WI38 (cell line): Measurements from ENCODE around the gene GALNT12.

Experiments
- H3K4me3 ChIP-seq: 2 replicates; pipeline ENCODE4 v1.5.1; 2011; ENCODE audit warnings: low read depth, mild to moderate bottlenecking, control low read depth, low read length
- CTCF ChIP-seq: IDR thresholded peaks from 2 replicates; pipeline ENCODE4 v1.5.1; 2012; ENCODE audit warnings: low read depth, mild to moderate bottlenecking, control low read depth, low read length

Gene GALNT12

DNA sequence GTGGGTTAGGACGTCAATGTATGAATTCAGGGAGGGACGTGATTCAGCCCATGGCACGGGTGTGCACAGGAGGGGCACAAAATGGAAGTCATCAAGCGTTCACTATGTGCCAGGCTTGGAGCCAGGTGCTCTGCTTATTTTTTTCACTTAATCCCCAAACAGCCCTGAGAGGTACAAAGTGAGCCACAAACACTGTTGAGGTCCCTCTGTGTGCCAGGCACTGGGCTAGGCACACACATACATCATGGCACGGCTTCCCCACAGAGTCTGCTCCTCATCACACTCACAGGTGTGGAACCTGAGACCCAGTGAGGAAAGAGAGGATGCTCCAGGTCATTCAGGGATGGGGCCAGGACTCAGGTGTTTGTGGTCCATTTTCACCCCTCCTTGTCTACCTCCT lies 68.1 kb downstream of the GALNT12 start:
- no peak overlapping the region for H3K4me3 ChIP-seq
- TF ChIP-seq CTCF: no peak

GRCh38 chr9:98877311-98877710 lies 69.8 kb downstream of the GALNT12 start:
- no peak for TF ChIP-seq CTCF
- no peak overlapping the region for H3K4me3 ChIP-seq

GRCh38 chr9:98879094-98879962 lies 71.9 kb downstream of the GALNT12 start:
- no peak overlapping the region for H3K4me3 ChIP-seq
- no peak for TF ChIP-seq CTCF

GRCh38 chr9:98879963-98880310 lies 72.5 kb downstream of the GALNT12 start:
- TF ChIP-seq CTCF: no peak
- H3K4me3 ChIP-seq: no peak overlapping the region

DNA sequence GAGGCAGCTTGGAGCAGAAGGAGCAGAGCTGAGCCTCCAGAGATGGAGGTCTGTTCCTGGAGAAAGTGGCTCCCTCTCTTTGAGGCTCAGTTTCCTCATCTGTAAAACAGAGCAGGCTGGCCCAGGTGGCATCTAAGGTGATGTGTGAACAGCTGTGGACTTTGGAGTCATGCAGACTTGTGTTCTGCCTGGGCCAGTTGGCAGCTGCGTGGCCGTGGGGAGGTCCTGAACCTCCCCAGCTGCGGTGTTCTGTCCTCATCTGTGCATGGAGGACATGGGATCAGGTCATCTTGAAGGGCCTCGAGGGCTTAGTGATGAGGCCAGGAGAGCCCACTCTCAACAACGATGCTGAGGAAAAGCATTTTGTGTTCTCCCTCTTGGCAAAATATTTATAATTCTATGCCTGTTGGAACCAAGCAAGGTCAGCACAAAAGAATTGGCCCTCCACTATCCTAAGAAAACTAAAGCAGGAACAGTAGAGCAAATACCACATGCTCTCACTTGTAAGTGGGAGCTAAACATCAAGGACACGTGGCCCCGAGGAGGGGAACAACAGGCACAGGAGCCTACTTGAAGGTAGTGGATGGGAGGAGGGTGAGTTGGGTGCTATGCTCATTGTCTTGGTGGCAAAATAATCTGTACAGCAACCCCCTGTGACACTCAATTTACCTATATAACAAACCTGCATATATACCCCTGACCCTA lies 73.0 kb downstream of the GALNT12 start:
- no peak for TF ChIP-seq CTCF
- no peak overlapping the region for H3K4me3 ChIP-seq

DNA sequence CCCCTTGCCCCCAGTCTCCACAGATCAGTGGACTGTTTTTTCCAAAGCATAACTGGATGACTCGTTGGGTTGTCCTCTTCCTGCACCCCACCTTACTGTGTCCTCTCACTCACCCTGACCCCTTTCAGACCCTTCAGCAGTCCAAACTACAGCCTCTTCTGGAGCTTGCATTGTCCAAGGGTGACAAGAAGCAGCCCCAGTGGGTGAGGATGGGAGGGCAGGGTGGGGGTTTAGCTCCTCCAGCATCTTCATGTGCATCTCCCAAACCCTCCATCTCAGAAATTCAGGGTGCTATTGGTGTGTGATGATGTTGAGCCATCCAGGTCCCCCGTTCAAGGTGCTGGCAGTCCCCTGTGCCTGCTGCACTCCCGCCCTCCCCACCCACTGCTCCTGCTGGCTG lies 73.9 kb downstream of the GALNT12 start:
- no peak overlapping the region for H3K4me3 ChIP-seq
- no peak for TF ChIP-seq CTCF
